Fibroblast of lung (primary cell): ENCODE data around the gene C1orf116.

Experiments
- EZH2 ChIP-seq: IDR thresholded peaks from 2 replicates; pipeline ENCODE4 v1.5.1; 2012; ENCODE audit warnings: low read length, control low read depth, mild to moderate bottlenecking; ENCODE audit errors: missing control alignments
- TF ChIP-seq, protein P1 (sequence below), 2 donors: IDR thresholded peaks in 1 of 2; conservative IDR thresholded peaks in 1 of 2; 1 replicate in 1 of 2; 2 replicates in 1 of 2; pipeline ENCODE4 v1.5.1; 2011 to 2012; ENCODE audit warnings: low read length in 2 of 2, control low read depth in 1 of 2, inconsistent platforms in 1 of 2, low read depth in 1 of 2, mild to moderate bottlenecking in 1 of 2

DNA sequence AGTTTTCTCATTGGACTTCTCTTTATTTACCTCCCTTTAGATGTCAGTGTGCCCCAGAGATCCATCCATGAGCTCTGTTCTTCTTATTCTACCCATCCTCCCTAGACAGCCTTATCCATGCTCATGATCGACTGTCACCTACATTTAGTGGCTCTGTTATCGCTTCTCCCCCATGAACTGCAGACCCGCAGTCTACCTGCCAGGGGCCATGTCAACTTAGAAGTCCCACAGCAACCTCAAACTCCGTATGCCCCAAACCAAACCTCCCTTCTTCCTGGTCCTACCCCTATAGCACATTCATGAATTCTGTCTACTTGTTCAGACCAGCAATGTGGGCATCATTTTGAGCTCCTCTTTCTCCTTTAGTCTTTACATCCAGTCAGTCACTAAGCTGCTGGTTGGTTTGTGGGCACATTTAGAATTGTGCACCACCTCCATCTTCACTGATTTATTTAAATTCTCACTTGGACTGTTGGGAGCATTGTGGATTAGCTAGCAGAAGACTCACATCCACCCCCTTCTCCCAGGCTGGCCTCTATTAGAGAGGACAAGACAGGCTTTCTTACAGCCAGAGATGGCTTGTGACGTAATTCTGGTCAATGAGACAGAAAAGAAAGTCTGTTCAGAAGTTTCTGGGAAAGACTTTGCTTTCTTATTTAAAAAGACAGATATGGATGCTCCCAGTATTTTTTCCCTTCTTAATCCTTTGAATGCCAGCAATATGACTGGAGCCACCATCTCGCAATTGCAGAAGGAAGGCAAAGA lies 19.1 kb downstream of the C1orf116 start:
- TF ChIP-seq, protein P1, sequence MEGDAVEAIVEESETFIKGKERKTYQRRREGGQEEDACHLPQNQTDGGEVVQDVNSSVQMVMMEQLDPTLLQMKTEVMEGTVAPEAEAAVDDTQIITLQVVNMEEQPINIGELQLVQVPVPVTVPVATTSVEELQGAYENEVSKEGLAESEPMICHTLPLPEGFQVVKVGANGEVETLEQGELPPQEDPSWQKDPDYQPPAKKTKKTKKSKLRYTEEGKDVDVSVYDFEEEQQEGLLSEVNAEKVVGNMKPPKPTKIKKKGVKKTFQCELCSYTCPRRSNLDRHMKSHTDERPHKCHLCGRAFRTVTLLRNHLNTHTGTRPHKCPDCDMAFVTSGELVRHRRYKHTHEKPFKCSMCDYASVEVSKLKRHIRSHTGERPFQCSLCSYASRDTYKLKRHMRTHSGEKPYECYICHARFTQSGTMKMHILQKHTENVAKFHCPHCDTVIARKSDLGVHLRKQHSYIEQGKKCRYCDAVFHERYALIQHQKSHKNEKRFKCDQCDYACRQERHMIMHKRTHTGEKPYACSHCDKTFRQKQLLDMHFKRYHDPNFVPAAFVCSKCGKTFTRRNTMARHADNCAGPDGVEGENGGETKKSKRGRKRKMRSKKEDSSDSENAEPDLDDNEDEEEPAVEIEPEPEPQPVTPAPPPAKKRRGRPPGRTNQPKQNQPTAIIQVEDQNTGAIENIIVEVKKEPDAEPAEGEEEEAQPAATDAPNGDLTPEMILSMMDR (conservative IDR thresholded peaks at IDR 0.05 in 1 of 2, IDR thresholded peaks at IDR 0.05 in 1 of 2; ENCODE audit: low read depth in 1 of 2, low read length in 2 of 2): no peak
- no peak for TF ChIP-seq EZH2
